ENCODE measurements around the gene HS3ST2. TPM values are rescaled to one million over a fixed set of nuclear protein-coding genes. Genes with fewer than 3 reads are reported as not detected.

HS3ST2 gene
- total RNA-seq = under 1 TPM; 0.26 to 0.33 TPM

GRCh38 chr16:22813948-22814710, at the start of gene HS3ST2:
TSS of gene HS3ST2 (plus strand) at chr16:22814162. CDS start at chr16:22814611, 449 bp downstream.
- H3K4me1 ChIP-seq = peaks cover 18% of the 10 kb centered on the region
- DNase-seq (peak in 3 of 4 donors; percentile 12 to 20 (median 15)), ATAC-seq (no peak)
- no peak within 1 kb of the TSS for H3K27ac ChIP-seq
- H3K36me3 ChIP-seq (replicated peaks in 1 of 2; ENCODE audit: insufficient read depth in 1 of 2, low read depth in 2 of 2) = no peaks in the 10 kb centered on the region
- H3K9me3 ChIP-seq = no peaks in the 10 kb centered on the region
- WGBS, 2 donors = 2% methylated on average over 76 of the region's 90 CpGs; no CpG with 5 or more reads in 1 of the 2 donors
- intact Hi-C loops (cut with DNase I) = no loop called here
- TF ChIP-seq CTCF (IDR thresholded peaks at IDR 0.05) = no peak
- TF ChIP-seq POLR2A (IDR thresholded peaks at IDR 0.05) = no peak
- no peaks in the 10 kb centered on the region for H3K27me3 ChIP-seq
- H3K4me3 ChIP-seq = no peak within 1 kb of the TSS

- no peak for DNase-seq
- Histone ChIP-seq H3K9me3 (no peaks in the 10 kb centered on the region), H3K27me3 (no peaks in the 10 kb centered on the region), H3K36me3 (replicated peaks in 1 of 2; ENCODE audit: insufficient read depth in 1 of 2, low read depth in 2 of 2) (no peaks in the 10 kb centered on the region), H3K27ac (no peak overlapping the region), H3K4me3 (no peak overlapping the region), H3K4me1 (no peaks in the 10 kb centered on the region)
- 36 to 39% methylated on average over 9 of the region's 9 CpGs for WGBS, 2 donors
- no peak for TF ChIP-seq CTCF (IDR thresholded peaks at IDR 0.05)
- TF ChIP-seq POLR2A (IDR thresholded peaks at IDR 0.05) = no peak
- no peak for ATAC-seq
- intact Hi-C loops (cut with DNase I) = no loop called here
These were observed 49.2 kb upstream of the HS3ST2 start for GRCh38 chr16:22764662-22765327.

- Histone ChIP-seq H3K27ac (no peak overlapping the region), H3K9me3 (no peaks in the 10 kb centered on the region), H3K4me1 (no peaks in the 10 kb centered on the region), H3K36me3 (replicated peaks in 1 of 2; ENCODE audit: insufficient read depth in 1 of 2, low read depth in 2 of 2) (no peaks in the 10 kb centered on the region), H3K27me3 (no peaks in the 10 kb centered on the region), H3K4me3 (no peak overlapping the region)
- ATAC-seq (no peak), DNase-seq (no peak)
- no peak for TF ChIP-seq CTCF (IDR thresholded peaks at IDR 0.05)
- TF ChIP-seq POLR2A (IDR thresholded peaks at IDR 0.05) = no peak
- intact Hi-C loops (cut with DNase I) = no loop called here
These were observed 48.5 kb upstream of the HS3ST2 start for GRCh38 chr16:22765479-22765878.

- no peak overlapping the region for H3K4me3 ChIP-seq
- intact Hi-C loops (cut with DNase I) = no loop called here
- no peaks in the 10 kb centered on the region for H3K36me3 ChIP-seq (replicated peaks in 1 of 2; ENCODE audit: insufficient read depth in 1 of 2, low read depth in 2 of 2)
- no peak for ATAC-seq
- no peaks in the 10 kb centered on the region for H3K9me3 ChIP-seq
- no peaks in the 10 kb centered on the region for H3K27me3 ChIP-seq
- TF ChIP-seq POLR2A (IDR thresholded peaks at IDR 0.05) (no peak), CTCF (IDR thresholded peaks at IDR 0.05) (no peak)
- no peak for DNase-seq
- WGBS, 2 donors = 43 to 53% methylated on average over 2 of the region's 2 CpGs
- no peaks in the 10 kb centered on the region for H3K4me1 ChIP-seq
- H3K27ac ChIP-seq = no peak overlapping the region
These were observed 43.1 kb upstream of the HS3ST2 start for GRCh38 chr16:22770866-22771265.

All from body of pancreas (tissue), 4 donors.